Measurements from ENCODE around the gene PTPRD.

DNA sequence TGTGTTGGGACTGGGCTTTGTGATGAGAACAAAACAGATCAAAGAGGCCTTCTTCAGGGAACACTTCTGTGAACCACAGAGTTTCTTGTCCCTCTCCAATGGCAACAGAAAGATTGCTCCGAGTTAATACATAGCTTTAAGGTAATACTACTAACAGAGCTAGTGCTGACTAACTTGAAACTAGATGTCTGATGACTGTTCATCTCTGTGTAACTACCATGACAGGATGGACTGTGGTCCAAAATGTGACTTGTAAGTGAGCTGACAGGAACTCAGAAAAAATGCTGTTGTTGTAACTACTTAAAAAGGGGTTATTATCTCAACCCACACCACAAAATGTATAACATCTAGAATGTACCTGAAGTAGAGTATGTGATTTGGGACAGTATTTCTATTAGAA lies 2183.0 kb downstream of the PTPRD start:
- TF ChIP-seq, protein P1, sequence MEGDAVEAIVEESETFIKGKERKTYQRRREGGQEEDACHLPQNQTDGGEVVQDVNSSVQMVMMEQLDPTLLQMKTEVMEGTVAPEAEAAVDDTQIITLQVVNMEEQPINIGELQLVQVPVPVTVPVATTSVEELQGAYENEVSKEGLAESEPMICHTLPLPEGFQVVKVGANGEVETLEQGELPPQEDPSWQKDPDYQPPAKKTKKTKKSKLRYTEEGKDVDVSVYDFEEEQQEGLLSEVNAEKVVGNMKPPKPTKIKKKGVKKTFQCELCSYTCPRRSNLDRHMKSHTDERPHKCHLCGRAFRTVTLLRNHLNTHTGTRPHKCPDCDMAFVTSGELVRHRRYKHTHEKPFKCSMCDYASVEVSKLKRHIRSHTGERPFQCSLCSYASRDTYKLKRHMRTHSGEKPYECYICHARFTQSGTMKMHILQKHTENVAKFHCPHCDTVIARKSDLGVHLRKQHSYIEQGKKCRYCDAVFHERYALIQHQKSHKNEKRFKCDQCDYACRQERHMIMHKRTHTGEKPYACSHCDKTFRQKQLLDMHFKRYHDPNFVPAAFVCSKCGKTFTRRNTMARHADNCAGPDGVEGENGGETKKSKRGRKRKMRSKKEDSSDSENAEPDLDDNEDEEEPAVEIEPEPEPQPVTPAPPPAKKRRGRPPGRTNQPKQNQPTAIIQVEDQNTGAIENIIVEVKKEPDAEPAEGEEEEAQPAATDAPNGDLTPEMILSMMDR (conservative IDR thresholded peaks at IDR 0.05; ENCODE audit: low read depth, low read length): no peak
- TF ChIP-seq BHLHE40 (IDR thresholded peaks at IDR 0.05; ENCODE audit: low read depth, low read length) (no peak), POLR2A (IDR thresholded peaks at IDR 0.05; ENCODE audit: low read depth, low read length) (no peak), MXI1 (IDR thresholded peaks at IDR 0.05; ENCODE audit: borderline replicate concordance, low read depth, low read length) (no peak), RAD21 (IDR thresholded peaks at IDR 0.05; ENCODE audit: low read length) (no peak)
